NCI-H2227 treated with DMSO at 0.1 percent for 48 hours (cell line): ENCODE measurements around the gene TBCEL.

Source experiments
- DNase-seq: peaks from one replicate; lab custom pipeline; 2025; lab: John Stamatoyannopoulos, UW

The TBCEL gene

DNA sequence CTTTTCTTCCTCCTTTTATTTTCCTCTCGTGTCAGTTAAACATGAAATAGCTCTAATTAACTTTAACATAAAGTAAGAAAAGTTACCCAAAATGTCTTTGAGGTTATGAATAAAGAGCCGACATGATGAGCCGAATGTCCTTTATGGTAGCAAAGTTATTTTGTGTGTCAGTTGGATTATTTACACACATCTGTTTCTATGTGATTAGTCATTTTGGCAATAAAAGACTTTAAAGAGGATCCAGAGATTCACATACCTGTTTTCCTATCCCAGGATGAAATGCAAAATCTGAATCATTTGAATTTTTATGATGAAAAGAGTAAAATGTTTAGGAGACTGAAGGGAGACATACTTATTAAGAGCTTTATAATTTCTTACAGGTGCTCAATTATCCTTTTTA is 43.1 kb downstream of the TBCEL start:
- no peak for DNase-seq

DNA sequence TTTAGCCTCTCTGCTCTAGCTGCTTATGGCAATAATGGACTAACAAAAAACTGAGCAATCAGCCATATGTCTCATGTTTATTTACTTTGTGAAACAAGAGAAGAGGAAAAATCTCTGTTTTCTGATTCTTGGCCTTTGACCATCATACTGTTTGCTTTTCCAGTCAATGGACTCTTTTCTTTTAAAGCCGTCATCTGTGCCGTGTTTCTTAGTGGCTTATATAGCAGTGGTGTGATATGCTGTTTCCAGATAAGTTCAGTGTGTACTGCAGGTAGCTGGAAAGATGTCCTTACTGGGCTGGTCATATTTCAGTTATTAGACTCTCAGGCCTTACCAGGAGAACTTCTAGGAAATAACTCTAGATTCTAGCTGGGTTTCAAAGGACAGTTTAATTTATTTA is 43.6 kb downstream of the TBCEL start:
- no peak for DNase-seq

- no peak for DNase-seq
These were observed 44.2 kb downstream of the TBCEL start for GRCh38 chr11:121067962-121068647.

DNA sequence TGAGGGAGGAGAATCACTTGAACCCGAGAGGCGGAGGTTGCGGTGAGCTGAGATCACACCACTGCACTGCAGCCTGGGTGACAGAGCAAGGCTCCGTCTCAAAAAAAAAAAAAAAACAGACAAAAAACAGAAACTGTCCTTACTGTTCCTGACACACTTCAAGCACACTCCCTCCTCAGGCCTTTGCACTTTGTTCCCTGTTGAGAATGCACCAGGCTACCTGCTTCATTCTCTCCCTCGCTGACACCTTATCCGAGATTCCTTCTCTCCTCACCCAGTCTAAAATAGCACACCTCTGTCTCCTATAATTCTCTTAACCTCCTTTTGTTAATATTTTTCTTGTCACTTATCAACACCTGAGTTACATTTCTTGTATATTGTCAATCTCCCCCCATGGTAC is 44.9 kb downstream of the TBCEL start:
- DNase-seq, result no peak

- DNase-seq, result no peak
These were observed 47.3 kb downstream of the TBCEL start for GRCh38 chr11:121070951-121071845.

DNA sequence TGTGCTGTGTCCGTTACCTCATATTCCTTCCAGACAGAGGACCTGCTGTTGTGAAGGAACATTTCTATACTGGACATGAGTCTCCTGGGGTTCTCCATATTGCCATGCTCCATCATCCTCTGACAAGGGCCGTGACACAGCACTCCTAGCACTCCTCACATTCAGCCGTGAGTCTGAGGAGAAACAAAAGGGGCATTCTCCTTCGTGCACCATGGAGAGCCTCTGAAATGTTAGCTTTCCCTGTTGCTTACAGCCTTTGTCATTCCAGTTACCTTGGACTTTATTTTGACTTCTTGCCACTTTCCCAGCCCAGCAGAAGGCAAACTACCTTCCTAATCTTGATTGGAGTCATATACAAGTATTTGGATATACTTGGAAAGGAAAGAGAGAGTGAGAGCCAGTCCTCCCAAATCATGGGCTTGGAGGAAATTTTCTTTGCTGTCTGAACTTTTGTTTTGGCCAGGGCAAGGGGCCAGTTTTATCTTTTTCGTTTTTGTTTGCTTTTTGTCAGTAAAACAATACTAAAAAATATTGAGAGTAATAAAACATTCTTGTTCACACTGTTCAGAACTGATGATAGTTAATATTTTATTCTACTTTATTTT is 48.0 kb downstream of the TBCEL start:
- no peak for DNase-seq

DNA sequence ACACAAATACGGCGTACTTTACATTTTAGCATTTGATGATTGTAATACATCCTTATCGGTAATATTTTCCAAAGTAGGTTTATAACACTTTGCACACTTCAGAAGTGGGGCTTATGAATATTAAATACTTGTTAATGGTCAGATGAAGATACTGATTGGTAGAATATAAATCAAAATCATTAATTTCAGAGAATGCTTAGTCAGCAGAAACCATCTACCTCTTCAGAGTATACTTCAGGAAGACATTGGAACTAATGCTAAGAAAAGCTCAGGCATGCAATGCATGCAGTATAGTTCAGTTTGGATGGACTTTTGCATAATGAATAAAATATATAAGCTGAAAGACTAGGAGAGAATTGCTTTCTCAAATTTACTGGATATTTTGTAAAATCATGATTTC is 57.4 kb downstream of the TBCEL start:
- no peak for DNase-seq

GRCh38 chr11:121082219-121082618 is 58.3 kb downstream of the TBCEL start:
- DNase-seq, result no peak

- no peak for DNase-seq
These were observed 58.8 kb downstream of the TBCEL start for GRCh38 chr11:121082670-121083069.

GRCh38 chr11:121086866-121087265 is 63.0 kb downstream of the TBCEL start:
- DNase-seq, result no peak

DNA sequence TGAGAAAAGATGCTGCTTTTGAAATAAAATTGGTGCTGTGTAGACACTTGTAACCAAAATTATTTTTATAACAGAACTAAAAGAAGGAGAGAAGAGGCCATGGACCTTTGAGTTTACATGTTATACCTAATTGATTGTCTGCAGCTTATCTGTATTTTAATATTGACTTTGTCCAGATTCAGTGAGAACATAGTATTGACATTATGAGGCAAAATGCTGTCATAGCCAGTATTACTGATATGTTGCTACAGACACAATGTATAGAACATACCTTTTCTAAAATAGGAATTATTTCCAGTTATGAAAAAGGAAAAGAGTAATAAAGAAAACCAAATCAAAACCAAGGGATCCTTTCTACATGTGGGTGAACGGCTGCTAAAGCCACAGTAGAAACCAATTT is 65.7 kb downstream of the TBCEL start:
- DNase-seq, result no peak

GRCh38 chr11:121090145-121090721 is 66.3 kb downstream of the TBCEL start:
- DNase-seq, result no peak

DNA sequence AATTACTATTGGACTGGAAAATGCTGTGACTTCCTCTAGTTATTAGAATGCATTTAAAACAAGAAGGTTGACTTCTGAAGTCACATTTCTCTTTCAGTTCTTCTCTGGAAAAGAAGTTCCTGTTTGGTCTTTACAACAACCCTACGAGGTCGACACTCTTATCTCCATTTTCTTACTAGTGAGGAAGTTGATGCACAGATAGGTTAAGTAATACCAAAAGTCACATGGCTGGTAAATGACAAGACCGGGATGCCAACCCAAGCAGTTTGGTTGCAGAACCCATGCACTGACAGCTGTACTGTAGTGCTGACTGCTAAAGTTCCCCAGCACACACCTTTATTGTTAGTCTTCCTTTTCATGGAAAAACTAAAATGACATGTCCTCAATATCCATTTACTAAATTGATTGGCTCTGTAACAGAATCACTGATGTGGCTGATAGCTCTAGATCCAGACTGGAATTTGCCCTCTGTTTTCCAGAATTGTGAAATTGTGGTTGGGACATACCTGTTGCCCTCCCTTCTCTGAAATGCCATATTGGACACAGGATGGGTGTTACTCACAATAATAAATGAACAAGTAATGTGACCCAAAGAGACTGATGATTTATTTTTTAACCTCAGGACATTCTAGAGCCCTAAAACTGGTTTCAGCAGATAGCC is 67.7 kb downstream of the TBCEL start:
- no peak for DNase-seq

GRCh38 chr11:121095561-121095960 is 71.7 kb downstream of the TBCEL start:
- no peak for DNase-seq

- no peak for DNase-seq
These were observed 75.5 kb downstream of the TBCEL start for GRCh38 chr11:121099364-121099763.

DNA sequence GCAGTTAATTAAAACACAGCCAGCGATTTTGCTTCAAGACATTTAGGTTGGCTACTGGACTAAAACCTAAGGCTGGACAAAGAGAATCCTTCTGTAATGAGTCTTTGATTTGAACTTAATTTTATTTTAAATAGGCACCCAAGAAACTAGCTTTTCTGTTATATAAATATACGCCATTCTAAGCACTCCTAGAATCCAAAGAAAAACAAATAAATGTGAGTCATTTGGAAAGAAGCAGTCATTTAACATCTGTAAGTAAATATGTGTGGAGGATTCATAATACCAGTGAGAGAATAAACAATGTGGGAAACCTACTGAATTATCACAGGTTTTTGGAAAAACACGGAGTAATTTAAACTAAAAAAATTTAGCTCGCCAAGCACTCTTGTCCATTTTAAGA is 76.0 kb downstream of the TBCEL start:
- DNase-seq, result no peak

DNA sequence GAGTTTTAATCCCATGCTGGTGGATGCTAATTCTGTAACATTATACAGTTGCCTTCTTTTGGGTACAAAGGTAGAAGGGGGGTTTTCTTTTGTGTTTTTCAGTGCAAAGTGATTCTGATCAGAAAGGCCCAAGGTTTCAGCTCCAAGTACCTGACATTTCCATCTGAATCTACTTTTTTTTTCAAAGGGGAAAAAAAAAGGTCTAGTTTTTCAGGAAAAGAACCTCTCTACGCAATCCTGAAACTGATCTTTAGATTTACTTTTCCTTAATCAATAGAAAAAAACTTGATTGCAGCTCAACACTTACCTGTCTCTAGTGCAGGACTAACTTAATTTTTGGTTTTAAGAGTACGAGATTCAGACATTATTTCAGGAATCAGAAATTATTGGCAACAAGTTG is 77.0 kb downstream of the TBCEL start, which contains the start of gene TECTA:
TECTA (plus strand) TSS at position 301 of the 400 bp plus-strand sequence. CDS start 1,423 bp downstream, outside the sequence.
- DNase-seq, result no peak

- DNase-seq, result no peak
These were observed 80.4 kb downstream of the TBCEL start for GRCh38 chr11:121104312-121104762.

DNA sequence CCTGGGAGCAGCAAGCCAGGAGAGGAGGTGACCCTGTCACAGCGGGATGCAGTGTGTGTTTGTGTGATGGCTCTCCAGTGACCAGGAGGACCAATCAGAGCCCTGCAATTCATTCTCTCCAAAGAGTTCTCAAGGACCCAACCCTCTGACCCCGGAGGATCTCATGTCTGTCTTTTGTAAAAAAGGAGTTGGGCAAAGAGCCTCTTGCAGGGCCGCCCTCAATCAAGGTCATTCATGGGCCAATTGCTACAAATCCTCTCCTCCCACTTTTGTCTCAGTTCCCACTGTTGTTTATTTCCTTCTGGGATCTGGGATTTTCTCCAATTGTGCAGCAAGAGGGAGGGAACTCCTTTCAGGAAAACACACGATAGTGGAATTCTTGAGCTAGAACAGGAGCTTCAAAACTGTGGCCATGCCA is 81.2 kb downstream of the TBCEL start:
- peak; percentile 12 for DNase-seq

DNA sequence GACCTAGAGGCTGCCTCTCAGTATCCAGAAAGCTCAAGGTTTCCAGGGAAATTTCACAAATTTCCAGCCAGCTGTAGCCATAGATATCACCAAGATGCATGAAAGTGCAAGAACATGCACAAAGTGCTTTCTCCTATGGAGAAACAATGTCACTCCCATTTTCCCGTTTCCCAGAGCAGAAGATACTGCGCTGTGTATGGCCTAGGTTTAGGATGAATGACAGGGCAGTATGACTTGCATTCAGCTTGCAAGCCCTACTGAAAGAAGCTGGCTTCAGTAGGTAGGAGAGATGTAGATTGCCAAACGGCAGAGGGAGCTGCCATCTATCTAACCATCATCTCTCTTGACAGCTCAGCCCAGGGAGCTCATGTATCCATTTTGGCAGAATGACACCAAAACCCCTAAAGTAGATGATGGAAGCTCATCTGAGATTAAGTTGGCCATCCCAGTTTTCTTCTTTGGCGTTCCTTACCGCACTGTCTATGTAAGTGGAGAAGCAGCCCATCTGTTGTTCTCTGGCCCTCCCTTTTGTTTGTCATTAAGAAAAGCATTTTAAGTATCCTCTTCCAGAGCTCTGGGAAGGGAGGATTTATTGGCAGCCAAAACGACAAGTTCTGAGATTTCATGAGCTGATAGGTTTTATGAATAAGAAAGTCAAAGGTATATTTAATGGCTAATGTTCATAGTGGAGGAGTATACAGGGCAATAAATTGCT is 81.7 kb downstream of the TBCEL start:
- no peak for DNase-seq

DNA sequence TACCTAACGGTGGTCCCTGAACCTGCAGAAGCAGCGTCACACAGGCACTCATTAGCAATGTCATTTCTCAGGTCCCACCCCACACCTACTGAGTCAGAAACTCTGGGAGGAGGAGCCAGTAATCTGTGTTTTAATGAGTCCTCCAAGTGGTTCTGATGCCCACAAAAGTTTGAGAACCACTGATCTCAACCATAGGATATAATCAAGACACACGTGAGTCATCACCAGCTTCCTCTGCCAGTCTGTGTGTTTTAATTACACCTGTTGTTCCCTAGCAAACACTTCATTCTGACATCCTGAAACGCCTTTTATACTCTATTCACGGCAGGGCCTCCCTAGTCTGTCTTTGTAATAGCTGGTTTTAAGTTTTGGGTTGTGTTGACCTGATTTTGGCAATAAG is 82.9 kb downstream of the TBCEL start:
- no peak for DNase-seq
